AG09309 (cell line): ENCODE data around the gene KRT72.
A peak's percentile ranks its signal among the peaks of the same experiment; 100 is the strongest.

Experiments
- DNase-seq: peaks from one replicate; pipeline ENCODE4 v3.0.0-alpha.2; 2010; ENCODE audit warnings: low read depth
- H3K4me3 ChIP-seq: 2 replicates; pipeline ENCODE4 v1.5.1; 2011; ENCODE audit warnings: mild to moderate bottlenecking, low read depth, low read length, moderate library complexity; ENCODE audit not compliant: control insufficient read depth
- TF ChIP-seq, protein P1 (sequence below): IDR thresholded peaks from 2 replicates; pipeline ENCODE4 v1.5.1; 2011; ENCODE audit warnings: mild to moderate bottlenecking, low read depth, low read length, inconsistent platforms; ENCODE audit not compliant: insufficient read depth, control insufficient read depth; ENCODE audit errors: missing control alignments

The KRT72 gene

DNA sequence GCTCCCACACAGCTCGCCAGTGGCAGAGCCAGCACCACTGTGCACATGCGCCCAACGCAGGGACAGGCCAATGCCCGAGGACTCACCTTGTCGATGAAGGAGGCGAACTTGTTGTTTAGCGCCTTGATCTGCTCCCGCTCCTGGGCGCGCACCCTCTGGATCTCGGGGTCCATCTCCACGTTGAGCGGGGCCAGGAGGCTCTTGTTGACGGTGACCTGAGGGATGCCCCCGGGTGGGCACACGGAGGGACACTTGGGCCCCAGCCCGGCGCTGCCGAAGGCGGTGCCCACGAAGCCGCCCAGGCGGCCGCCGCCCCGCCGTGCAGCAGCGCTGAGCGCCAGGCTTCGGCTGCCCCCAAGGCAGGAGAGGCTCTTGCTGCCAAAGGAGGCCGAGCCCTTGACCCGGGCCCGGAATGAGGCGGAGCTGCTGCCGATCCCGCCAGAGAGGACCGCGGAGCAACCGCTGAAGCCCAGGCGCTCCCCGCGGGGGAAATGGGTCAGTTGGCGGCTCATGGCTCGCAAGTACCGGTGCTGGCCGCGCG lies at the start of gene KRT72:
TSS of gene KRT72 (minus strand) at position 523 of the 541 bp plus-strand sequence. CDS start at position 512, 11 bp downstream.
- TF ChIP-seq, protein P1, sequence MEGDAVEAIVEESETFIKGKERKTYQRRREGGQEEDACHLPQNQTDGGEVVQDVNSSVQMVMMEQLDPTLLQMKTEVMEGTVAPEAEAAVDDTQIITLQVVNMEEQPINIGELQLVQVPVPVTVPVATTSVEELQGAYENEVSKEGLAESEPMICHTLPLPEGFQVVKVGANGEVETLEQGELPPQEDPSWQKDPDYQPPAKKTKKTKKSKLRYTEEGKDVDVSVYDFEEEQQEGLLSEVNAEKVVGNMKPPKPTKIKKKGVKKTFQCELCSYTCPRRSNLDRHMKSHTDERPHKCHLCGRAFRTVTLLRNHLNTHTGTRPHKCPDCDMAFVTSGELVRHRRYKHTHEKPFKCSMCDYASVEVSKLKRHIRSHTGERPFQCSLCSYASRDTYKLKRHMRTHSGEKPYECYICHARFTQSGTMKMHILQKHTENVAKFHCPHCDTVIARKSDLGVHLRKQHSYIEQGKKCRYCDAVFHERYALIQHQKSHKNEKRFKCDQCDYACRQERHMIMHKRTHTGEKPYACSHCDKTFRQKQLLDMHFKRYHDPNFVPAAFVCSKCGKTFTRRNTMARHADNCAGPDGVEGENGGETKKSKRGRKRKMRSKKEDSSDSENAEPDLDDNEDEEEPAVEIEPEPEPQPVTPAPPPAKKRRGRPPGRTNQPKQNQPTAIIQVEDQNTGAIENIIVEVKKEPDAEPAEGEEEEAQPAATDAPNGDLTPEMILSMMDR = no peak
- H3K4me3 ChIP-seq = no peak within 1 kb of the TSS
- DNase-seq = no peak

DNA sequence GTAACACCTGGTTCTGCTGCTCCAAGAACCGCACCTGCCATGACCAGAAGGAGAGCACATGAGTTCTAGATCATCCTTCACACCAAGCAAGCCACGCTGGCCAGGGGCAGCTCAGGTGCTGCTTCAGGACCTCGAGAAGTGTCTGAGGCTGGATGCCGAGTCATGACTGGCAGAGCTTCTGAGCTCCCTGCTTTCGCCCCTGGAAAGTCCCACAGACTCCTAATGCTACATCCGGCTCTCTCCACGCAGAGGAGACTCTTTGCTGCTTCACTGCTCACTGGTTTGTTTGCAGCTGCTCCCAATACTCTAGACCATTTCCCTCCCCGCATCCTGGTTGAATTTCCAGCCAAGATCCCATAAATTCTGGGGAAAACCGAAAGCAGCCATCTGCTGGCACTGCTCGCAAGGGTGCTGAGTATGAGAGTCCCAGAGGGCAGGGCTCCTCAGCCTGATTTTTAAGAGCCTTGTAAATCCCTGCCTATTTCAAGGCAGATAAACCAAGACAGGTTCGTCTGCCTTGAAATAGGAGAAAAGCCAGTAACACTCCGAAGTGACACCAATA lies 49.3 kb upstream of the KRT72 start:
- DNase-seq = peak; percentile 13
- H3K4me3 ChIP-seq = no peak overlapping the region
- TF ChIP-seq, protein P1 = no peak

DNA sequence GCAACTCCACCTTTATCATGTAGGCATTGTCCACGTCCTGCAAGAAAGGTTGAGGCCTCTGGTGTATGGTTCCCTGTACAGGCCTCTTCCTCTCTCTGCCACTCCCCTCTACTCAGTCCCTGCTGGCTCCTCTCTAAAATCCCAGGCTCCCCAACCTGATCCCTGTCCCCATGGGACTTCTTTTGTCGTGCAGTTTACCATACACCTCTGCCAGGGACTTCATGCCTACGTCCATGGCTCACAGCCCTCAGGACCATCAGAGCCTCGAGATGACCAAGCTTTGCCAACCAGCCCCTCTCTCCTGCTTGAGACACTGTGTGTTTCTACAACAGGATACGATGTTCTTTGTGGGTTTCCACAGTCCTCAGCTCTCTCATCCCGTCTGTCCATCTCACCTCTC lies 47.8 kb upstream of the KRT72 start:
- TF ChIP-seq, protein P1 = no peak
- no peak for DNase-seq
- H3K4me3 ChIP-seq = no peak overlapping the region

DNA sequence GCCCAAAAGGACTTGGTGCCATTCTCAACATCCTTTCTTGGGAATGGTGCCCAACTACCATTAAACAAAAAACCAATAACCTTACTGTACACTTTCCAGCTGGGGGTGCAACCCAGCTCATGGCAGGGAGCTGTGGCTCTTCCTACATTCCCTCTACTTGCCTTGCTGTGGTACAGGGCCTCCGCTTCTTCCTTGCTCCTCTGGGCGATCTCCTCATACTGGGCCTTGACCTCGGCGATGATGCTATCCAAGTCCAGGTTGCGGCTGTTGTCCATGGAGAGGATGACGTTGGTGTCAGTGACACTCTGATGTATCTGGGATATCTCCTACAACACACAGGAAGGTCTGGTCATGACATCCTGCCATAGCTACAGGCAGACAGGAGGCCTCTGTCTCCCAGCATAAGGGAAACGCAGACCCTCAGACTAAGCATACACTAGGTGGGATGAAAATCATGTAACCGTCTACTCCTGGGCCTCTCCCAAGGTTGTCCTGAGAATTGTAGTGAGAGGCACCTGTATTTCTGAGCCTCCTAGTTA lies 46.8 kb upstream of the KRT72 start:
- H3K4me3 ChIP-seq = no peak overlapping the region
- TF ChIP-seq, protein P1 = no peak
- no peak for DNase-seq

DNA sequence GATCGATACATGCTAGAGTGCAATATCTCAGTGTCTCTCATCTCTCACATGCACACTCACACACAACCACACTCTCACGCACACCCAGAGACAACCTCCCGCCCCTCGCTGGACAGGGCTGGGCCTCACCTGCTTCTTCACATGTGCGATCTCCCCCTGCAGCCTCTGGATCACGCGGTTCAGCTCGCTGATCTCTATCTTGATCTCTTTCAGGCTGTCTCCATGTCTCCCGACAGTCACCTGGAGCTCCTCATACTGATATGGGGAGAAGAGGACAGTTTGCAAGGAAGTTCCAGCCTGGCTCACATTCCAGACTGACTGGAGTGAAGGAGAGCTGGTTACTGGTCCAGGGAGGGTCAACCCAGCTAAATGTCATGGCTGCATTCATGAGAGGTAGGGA lies 46.3 kb upstream of the KRT72 start:
- DNase-seq = no peak
- H3K4me3 ChIP-seq = no peak overlapping the region
- TF ChIP-seq, protein P1 = no peak

DNA sequence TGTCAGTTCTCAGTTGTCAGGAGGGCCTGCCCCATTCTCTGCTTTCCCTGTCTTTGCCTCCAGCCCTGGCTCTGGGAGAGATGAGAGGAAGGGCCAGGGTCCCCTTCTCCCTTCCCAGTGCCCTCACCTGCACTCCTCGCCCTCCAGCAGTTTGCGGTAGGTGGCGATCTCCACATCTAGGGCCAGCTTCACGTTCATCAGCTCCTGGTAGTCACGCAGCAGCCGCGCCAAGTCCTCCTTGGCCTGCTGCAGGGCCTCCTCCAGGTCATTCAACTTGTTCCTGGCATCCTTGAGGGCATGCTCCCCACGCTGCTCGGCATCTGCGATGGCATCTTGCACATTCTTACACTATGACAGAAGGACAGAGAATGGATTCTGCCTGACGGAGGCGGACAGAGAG lies 45.4 kb upstream of the KRT72 start:
- DNase-seq = no peak
- TF ChIP-seq, protein P1 = no peak

More for the DNA sequence above, 45.4 kb upstream of the KRT72 start:
- H3K4me3 ChIP-seq = no peak overlapping the region
